K562 (cell line): Measurements from ENCODE around the gene MOCS3. TPM values are rescaled to one million over a fixed set of nuclear protein-coding genes. Genes with fewer than 3 reads are reported as not detected.

Source experiments
- CHD1 ChIP-seq: fragments of 200-600 bp; sonication (generic); IDR thresholded peaks from one replicate; pipeline ENCODE4 v1.6.1; 2012; ENCODE audit warnings: mild to moderate bottlenecking, moderate library complexity, low read length, inconsistent platforms
- CUX1 ChIP-seq: fragments of 200-800 bp; sonication (Bioruptor generic); IDR thresholded peaks from 2 replicates; pipeline ENCODE4 v1.6.1; 2016; ENCODE audit warnings: missing genetic modification characterization, missing compliant biosample characterization
- FOXM1 ChIP-seq, 2 experiments: fragments of 450-650 bp in 1 of 2; sonication (generic) in 1 of 2; formaldehyde crosslinking in 1 of 2; IDR thresholded peaks; 2 replicates each; pipeline versions ENCODE4 v1.6.1 to v1.9.0; 2017 to 2022; ENCODE audit warnings: low read depth in 2 of 2, mild to moderate bottlenecking in 2 of 2, missing genetic modification reagents in 1 of 2, moderate library complexity in 1 of 2
- HNRNPLL ChIP-seq: fragments of 200-400 bp; formaldehyde crosslinking; IDR thresholded peaks from 2 replicates; pipeline ENCODE4 v1.6.1; 2017; ENCODE audit warnings: low read length, low read depth, mild to moderate bottlenecking; ENCODE audit not compliant: poor library complexity, severe bottlenecking
- MBD2 ChIP-seq: sonication (generic); IDR thresholded peaks from 2 replicates; pipeline ENCODE4 v1.6.1; 2016; ENCODE audit warnings: low read depth, borderline replicate concordance
- NCOA4 ChIP-seq: fragments of 450-650 bp; IDR thresholded peaks from 2 replicates; pipeline ENCODE4 v1.6.1; 2018; ENCODE audit warnings: mild to moderate bottlenecking; ENCODE audit not compliant: partially characterized antibody
- NFE2 ChIP-seq: IDR thresholded peaks from 2 replicates; pipeline ENCODE4 v1.6.1; 2014; ENCODE audit warnings: antibody characterized with exemption, low read depth
- RBFOX2 ChIP-seq: fragments of 200-400 bp; formaldehyde crosslinking; IDR thresholded peaks from 2 replicates; pipeline ENCODE4 v1.6.1; 2017; ENCODE audit warnings: low read depth, mild to moderate bottlenecking, low read length, moderate library complexity
- RERE ChIP-seq: sonication (generic); formaldehyde crosslinking; IDR thresholded peaks from 2 replicates; pipeline ENCODE4 v1.8.0; 2023; ENCODE audit warnings: missing genetic modification reagents, mild to moderate bottlenecking, borderline replicate concordance
- SMAD2 ChIP-seq: fragments of 150-350 bp; IDR thresholded peaks from 2 replicates; pipeline ENCODE4 v1.6.1; 2014; ENCODE audit warnings: low read depth, mild to moderate bottlenecking, low read length
- SP2 ChIP-seq: IDR thresholded peaks from 2 replicates; pipeline ENCODE4 v1.6.1; 2011; ENCODE audit warnings: mild to moderate bottlenecking, low read depth, low read length, moderate library complexity; ENCODE audit not compliant: poor library complexity, severe bottlenecking; ENCODE audit errors: extremely low read depth
- SREBF1 ChIP-seq: fragments of 150-350 bp; IDR thresholded peaks from 2 replicates; pipeline ENCODE4 v1.6.1; 2014; ENCODE audit warnings: antibody characterized with exemption, low read depth, low read length, borderline replicate concordance
- ZFX ChIP-seq: sonication (generic); formaldehyde crosslinking; IDR thresholded peaks from 2 replicates; pipeline ENCODE4 v1.8.0; 2022; ENCODE audit warnings: mild to moderate bottlenecking, missing genetic modification reagents, moderate library complexity
- ZNF24 ChIP-seq: fragments of 450-650 bp; IDR thresholded peaks from 2 replicates; pipeline ENCODE4 v1.6.1; 2016
- polyA plus RNA-seq, 8 experiments: library from polyadenylated mRNA; depleted of rRNA in 4 of 8; stranded (reverse) in 5 of 8; unstranded in 3 of 8; fragments of >200 nt; fragmentation: Nextera tagmentation in 2 of 8; fragmentation: Illumina TruSeq in 1 of 8; extraction: Ambion mirVana in 2 of 8; extraction: Trizol in 1 of 8; gene quantifications; 2 replicates each; pipeline versions ENCODE4 v1.2.1 to v1.2.3, GENCODE V29; 2011 to 2014; ENCODE audit warnings: inconsistent platforms in 1 of 8, missing spikeins in 1 of 8
- total RNA-seq, 7 experiments: library from RNA; depleted of rRNA in 6 of 7; stranded (reverse); fragments of >200 nt in 6 of 7; fragmentation: Illumina TruSeq in 2 of 7; extraction: Trizol in 2 of 7; gene quantifications; 2 replicates each; pipeline versions ENCODE4 v1.2.1 to v1.2.3, GENCODE V29; 2011 to 2021; ENCODE audit warnings: low replicate concordance in 1 of 7

MOCS3 gene
- total and polyA plus RNA-seq, 9 of the 15 experiments (the other 6 are each of a cell fraction or from before 2014, with no cell fraction given) = 0.70 to 6.2 (median 2.9) TPM

DNA sequence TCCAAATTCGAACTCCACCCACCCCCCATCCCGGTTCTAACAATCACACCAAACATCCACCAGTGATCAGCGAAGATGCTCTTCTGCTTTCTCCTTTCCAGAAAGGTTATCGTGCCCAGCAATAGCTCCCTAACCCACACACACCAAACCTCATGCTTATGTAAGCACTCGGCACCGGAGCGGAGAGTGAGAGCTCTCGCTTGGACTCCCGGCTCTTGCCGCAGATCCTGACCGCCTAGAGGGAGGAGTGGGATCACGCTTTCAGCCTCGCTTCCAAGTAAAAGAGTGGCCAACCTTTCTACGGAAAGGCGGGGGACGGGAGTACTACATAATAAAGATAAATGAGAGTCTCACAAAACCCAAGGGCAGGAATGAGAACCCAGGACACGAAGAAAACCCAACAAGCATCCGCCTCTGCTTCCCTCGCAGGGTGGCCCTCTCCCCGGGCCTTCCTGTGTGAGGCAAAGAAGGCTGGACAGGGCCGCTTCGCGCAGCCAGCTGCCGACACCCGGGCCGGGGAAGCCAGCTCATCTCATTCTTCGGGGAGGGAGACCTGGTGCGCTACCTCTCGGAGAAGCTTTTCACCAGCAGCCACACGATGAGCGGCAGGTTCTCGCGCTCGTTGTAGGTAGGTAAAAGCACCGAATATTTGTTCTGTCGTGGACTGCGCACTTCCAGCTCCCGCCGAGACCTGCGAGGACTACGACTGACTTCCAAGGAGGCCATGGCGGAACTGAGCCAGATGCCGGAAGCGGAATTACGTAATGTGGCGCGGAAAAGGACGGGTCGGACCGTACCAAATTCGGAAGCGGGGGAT is 612 bp upstream of the MOCS3 start, which contains the start of gene DPM1 (continued):
- TF ChIP-seq RERE (peak; percentile 37; the same call in 1 of the 2 replicates), ZFX (CRISPR knock-in tag) (peak; percentile 54), SREBF1 (peak; percentile 88; the same call in 1 of the 2 replicates), RBFOX2 (peak; percentile 96), FOXM1 (IDR thresholded peaks at IDR 0.05; ENCODE audit: low read depth) (no peak), FOXM1 (CRISPR knock-in tag; IDR thresholded peaks at IDR 0.05; ENCODE audit: low read depth) (no peak), CHD1 (no peak), NCOA4 (no peak), NFE2 (no peak), SP2 (no peak), ZNF24 (no peak), SMAD2 (no peak), HNRNPLL (peak; percentile 24), MBD2 (no peak), CUX1 (CRISPR knock-in tag) (no peak)
